GM23338 (cell line): Measurements from ENCODE around the gene PTH1R. TPM values are rescaled to one million over a fixed set of nuclear protein-coding genes. Genes with fewer than 3 reads are reported as not detected.

ENCODE experiments used
- CREB1 ChIP-seq: fragments of 250-450 bp; sonication (Bioruptor Pico); IDR thresholded peaks from 2 replicates; pipeline ENCODE4 v1.5.0; 2020; ENCODE audit warnings: low read depth, mild to moderate bottlenecking, moderate library complexity
- EZH2 ChIP-seq: fragments of 200-600 bp; sonication (generic); IDR thresholded peaks from one replicate; pipeline ENCODE4 v1.8.0; 2017; ENCODE audit warnings: antibody characterized with exemption, mild to moderate bottlenecking, low read depth; ENCODE audit not compliant: unreplicated experiment
- NANOG ChIP-seq: IDR thresholded peaks from 2 replicates; pipeline ENCODE4 v1.6.1; 2016; ENCODE audit warnings: antibody characterized with exemption, borderline replicate concordance
- POLR2AphosphoS5 ChIP-seq: IDR thresholded peaks from 2 replicates; pipeline ENCODE4 v1.6.1; 2016; ENCODE audit warnings: antibody characterized with exemption, low read depth
- STAT1 ChIP-seq: IDR thresholded peaks from one replicate; pipeline ENCODE4 v1.6.1; 2016; ENCODE audit warnings: antibody characterized with exemption; ENCODE audit not compliant: unreplicated experiment
- ZNF114 ChIP-seq: fragments of 250-450 bp; sonication (Bioruptor Pico); IDR thresholded peaks from 2 replicates; pipeline ENCODE4 v1.5.0; 2020; ENCODE audit warnings: mild to moderate bottlenecking, moderate library complexity
- ZNF331 ChIP-seq: fragments of 250-450 bp; sonication (Bioruptor Pico); IDR thresholded peaks from 2 replicates; pipeline ENCODE4 v1.5.0; 2020; ENCODE audit warnings: low read depth, mild to moderate bottlenecking, moderate library complexity
- polyA plus RNA-seq: library from polyadenylated mRNA; unstranded; fragments of >200 nt; fragmentation: Nextera tagmentation; extraction: Ambion mirVana; gene quantifications from 2 replicates; pipeline ENCODE4 v1.2.1, GENCODE V29; 2016
- total RNA-seq: library from RNA; depleted of rRNA; stranded (reverse); fragments of >200 nt; shearing (Covaris generic); gene quantifications from 2 replicates; pipeline ENCODE4 v1.2.3, GENCODE V29; 2014
- TF ChIP-seq, protein P1 (sequence below): fragments of 250-450 bp; sonication (Bioruptor Pico); IDR thresholded peaks from 2 replicates; pipeline ENCODE4 v1.5.0; 2020; ENCODE audit warnings: mild to moderate bottlenecking, moderate library complexity
- TF ChIP-seq, protein P2 (sequence below), 2 experiments: fragments of 200-600 bp in 1 of 2; sonication (generic) in 1 of 2; conservative IDR thresholded peaks; 2 replicates each; pipeline versions ENCODE4 v1.5.1 to v1.6.1; 2016 to 2017; ENCODE audit warnings: antibody characterized with exemption in 2 of 2, low read depth in 2 of 2, mild to moderate bottlenecking in 2 of 2, moderate library complexity in 1 of 2

PTH1R gene
- total and polyA plus RNA-seq, 2 experiments from 2014 or later = 1.3 to 1.9 TPM

DNA sequence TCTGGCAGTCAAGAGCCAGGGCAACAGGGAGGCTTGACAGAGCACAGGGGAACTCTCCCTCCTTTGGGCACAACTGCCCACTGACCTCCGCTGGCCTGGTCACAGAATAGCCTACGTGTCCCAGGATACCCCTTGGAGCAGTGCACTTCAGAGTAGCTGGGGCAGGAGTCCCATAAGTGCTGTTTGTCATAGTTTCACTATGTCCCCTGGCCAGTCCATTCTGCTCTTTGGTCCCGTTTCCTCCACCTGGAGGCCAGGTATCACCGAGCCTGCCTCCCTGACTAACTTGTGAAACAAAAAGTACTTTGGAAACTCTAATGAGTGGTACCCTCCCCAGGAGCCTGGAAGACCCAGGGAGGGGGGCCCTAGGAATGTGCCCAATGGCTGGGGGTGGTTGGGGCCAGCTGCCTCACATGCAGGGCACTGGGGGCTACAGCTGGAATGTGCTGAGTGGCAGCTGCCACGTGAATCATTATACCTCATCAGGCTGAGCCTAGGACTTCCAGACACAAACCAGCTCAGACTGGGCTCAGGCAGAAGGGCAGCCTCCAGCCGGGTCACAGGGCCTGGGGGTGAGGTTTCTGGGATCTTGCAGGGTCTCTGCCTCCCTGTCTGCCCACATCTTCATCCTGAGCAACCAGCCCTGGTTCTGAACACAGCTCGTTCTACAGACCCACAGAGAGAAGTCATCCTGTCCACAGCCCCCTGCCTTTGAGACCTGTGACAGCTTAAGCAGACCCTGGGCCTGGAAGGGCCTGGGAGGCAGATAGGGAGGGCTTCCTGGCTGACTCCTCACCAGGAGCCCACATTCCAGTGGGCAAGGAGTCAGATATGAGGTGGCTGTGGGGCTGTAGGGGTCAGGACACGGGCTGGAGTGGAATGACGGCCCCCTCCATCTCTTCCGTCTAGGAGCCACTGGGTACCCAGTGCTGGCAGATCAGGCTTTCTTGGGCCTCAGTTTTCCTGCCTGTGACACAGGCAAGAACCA, 914 bp upstream of the PTH1R start (continued):
- TF ChIP-seq, protein P1, sequence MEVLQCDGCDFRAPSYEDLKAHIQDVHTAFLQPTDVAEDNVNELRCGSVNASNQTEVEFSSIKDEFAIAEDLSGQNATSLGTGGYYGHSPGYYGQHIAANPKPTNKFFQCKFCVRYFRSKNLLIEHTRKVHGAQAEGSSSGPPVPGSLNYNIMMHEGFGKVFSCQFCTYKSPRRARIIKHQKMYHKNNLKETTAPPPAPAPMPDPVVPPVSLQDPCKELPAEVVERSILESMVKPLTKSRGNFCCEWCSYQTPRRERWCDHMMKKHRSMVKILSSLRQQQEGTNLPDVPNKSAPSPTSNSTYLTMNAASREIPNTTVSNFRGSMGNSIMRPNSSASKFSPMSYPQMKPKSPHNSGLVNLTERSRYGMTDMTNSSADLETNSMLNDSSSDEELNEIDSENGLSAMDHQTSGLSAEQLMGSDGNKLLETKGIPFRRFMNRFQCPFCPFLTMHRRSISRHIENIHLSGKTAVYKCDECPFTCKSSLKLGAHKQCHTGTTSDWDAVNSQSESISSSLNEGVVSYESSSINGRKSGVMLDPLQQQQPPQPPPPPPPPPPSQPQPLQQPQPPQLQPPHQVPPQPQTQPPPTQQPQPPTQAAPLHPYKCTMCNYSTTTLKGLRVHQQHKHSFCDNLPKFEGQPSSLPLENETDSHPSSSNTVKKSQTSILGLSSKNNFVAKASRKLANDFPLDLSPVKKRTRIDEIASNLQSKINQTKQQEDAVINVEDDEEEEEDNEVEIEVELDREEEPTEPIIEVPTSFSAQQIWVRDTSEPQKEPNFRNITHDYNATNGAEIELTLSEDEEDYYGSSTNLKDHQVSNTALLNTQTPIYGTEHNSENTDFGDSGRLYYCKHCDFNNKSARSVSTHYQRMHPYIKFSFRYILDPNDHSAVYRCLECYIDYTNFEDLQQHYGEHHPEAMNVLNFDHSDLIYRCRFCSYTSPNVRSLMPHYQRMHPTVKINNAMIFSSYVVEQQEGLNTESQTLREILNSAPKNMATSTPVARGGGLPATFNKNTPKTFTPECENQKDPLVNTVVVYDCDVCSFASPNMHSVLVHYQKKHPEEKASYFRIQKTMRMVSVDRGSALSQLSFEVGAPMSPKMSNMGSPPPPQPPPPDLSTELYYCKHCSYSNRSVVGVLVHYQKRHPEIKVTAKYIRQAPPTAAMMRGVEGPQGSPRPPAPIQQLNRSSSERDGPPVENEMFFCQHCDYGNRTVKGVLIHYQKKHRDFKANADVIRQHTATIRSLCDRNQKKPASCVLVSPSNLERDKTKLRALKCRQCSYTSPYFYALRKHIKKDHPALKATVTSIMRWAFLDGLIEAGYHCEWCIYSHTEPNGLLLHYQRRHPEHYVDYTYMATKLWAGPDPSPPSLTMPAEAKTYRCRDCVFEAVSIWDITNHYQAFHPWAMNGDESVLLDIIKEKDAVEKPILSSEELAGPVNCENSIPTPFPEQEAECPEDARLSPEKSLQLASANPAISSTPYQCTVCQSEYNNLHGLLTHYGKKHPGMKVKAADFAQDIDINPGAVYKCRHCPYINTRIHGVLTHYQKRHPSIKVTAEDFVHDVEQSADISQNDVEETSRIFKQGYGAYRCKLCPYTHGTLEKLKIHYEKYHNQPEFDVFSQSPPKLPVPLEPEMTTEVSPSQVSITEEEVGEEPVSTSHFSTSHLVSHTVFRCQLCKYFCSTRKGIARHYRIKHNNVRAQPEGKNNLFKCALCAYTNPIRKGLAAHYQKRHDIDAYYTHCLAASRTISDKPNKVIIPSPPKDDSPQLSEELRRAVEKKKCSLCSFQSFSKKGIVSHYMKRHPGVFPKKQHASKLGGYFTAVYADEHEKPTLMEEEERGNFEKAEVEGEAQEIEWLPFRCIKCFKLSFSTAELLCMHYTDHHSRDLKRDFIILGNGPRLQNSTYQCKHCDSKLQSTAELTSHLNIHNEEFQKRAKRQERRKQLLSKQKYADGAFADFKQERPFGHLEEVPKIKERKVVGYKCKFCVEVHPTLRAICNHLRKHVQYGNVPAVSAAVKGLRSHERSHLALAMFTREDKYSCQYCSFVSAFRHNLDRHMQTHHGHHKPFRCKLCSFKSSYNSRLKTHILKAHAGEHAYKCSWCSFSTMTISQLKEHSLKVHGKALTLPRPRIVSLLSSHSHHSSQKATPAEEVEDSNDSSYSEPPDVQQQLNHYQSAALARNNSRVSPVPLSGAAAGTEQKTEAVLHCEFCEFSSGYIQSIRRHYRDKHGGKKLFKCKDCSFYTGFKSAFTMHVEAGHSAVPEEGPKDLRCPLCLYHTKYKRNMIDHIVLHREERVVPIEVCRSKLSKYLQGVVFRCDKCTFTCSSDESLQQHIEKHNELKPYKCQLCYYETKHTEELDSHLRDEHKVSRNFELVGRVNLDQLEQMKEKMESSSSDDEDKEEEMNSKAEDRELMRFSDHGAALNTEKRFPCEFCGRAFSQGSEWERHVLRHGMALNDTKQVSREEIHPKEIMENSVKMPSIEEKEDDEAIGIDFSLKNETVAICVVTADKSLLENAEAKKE (CRISPR knock-in tag) = no peak
- TF ChIP-seq NANOG (no peak), ZNF331 (no peak), ZNF114 (CRISPR knock-in tag) (no peak), STAT1 (no peak), CREB1 (CRISPR knock-in tag) (no peak), EZH2 (no peak), POLR2AphosphoS5 (no peak)
- TF ChIP-seq, protein P2, sequence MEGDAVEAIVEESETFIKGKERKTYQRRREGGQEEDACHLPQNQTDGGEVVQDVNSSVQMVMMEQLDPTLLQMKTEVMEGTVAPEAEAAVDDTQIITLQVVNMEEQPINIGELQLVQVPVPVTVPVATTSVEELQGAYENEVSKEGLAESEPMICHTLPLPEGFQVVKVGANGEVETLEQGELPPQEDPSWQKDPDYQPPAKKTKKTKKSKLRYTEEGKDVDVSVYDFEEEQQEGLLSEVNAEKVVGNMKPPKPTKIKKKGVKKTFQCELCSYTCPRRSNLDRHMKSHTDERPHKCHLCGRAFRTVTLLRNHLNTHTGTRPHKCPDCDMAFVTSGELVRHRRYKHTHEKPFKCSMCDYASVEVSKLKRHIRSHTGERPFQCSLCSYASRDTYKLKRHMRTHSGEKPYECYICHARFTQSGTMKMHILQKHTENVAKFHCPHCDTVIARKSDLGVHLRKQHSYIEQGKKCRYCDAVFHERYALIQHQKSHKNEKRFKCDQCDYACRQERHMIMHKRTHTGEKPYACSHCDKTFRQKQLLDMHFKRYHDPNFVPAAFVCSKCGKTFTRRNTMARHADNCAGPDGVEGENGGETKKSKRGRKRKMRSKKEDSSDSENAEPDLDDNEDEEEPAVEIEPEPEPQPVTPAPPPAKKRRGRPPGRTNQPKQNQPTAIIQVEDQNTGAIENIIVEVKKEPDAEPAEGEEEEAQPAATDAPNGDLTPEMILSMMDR (conservative IDR thresholded peaks at IDR 0.05; ENCODE audit: low read depth in 2 of 2) = no peak
